Hepatocyte (in vitro differentiated cells): ENCODE measurements around the gene MCF2L. TPM values are rescaled to one million over a fixed set of nuclear protein-coding genes. Genes with fewer than 3 reads are reported as not detected.

Source experiments
- DNase-seq: peaks from one replicate; pipeline ENCODE4 v3.0.0-alpha.2; 2016; ENCODE audit warnings: low spot score
- H2AFZ ChIP-seq: fragments of 200-600 bp; sonication (generic); 2 replicates; pipeline ENCODE4 v1.6.0; 2016; ENCODE audit warnings: antibody characterized with exemption, mild to moderate bottlenecking
- H3K27ac ChIP-seq: fragments of 200-600 bp; sonication (generic); 2 replicates; pipeline ENCODE4 v1.5.1; 2016; ENCODE audit warnings: mild to moderate bottlenecking
- H3K27me3 ChIP-seq: fragments of 200-600 bp; sonication (generic); 2 replicates; pipeline ENCODE4 v1.6.1; 2016
- H3K36me3 ChIP-seq: fragments of 200-600 bp; sonication (generic); replicated peaks from 2 replicates; pipeline ENCODE4 v1.5.1; 2016; ENCODE audit warnings: low read depth; ENCODE audit not compliant: insufficient read depth
- H3K4me1 ChIP-seq: fragments of 200-600 bp; sonication (generic); 2 replicates; pipeline ENCODE4 v1.5.1; 2016; ENCODE audit warnings: mild to moderate bottlenecking, moderate library complexity; ENCODE audit not compliant: insufficient read depth
- H3K4me2 ChIP-seq: fragments of 200-600 bp; sonication (generic); 2 replicates; pipeline ENCODE4 v1.6.0; 2016
- H3K4me3 ChIP-seq: fragments of 200-600 bp; sonication (generic); 2 replicates; pipeline ENCODE4 v1.5.1; 2016; ENCODE audit warnings: mild to moderate bottlenecking
- H3K79me2 ChIP-seq: fragments of 200-600 bp; sonication (generic); 2 replicates; pipeline ENCODE4 v1.6.0; 2017; ENCODE audit warnings: mild to moderate bottlenecking
- H3K9me2 ChIP-seq: fragments of 200-600 bp; sonication (generic); replicated peaks from 2 replicates; pipeline ENCODE4 v1.6.0; 2017; ENCODE audit warnings: mild to moderate bottlenecking; ENCODE audit not compliant: insufficient read depth
- H3K9me3 ChIP-seq: fragments of 200-600 bp; sonication (generic); 2 replicates; pipeline ENCODE4 v1.5.1; 2016; ENCODE audit warnings: low read depth, mild to moderate bottlenecking
- H4K20me1 ChIP-seq: fragments of 200-600 bp; sonication (generic); 2 replicates; pipeline ENCODE4 v1.6.0; 2016; ENCODE audit warnings: mild to moderate bottlenecking; ENCODE audit not compliant: insufficient read depth, poor library complexity, severe bottlenecking
- EZH2 ChIP-seq: fragments of 200-600 bp; sonication (generic); IDR thresholded peaks from 2 replicates; pipeline ENCODE4 v1.6.1; 2016; ENCODE audit warnings: antibody characterized with exemption, mild to moderate bottlenecking, borderline replicate concordance
- EZH2phosphoT487 ChIP-seq: fragments of 200-600 bp; sonication (generic); IDR thresholded peaks from one replicate; pipeline ENCODE4 v1.6.1; 2018; ENCODE audit warnings: antibody characterized with exemption, mild to moderate bottlenecking, low read depth, moderate library complexity; ENCODE audit not compliant: unreplicated experiment, severe bottlenecking
- WGBS: methylation state at CpG from one replicate; pipeline ENCODE4 v1.1.6; 2016; ENCODE audit warnings: low lambda C conversion rate; ENCODE audit errors: missing lambda C conversion rate; 5-methylcytosine and 5-hydroxymethylcytosine counted together
- polyA plus RNA-seq: library from polyadenylated mRNA; unstranded; fragments of >200 nt; fragmentation: Nextera tagmentation; extraction: Ambion mirVana; gene quantifications from 2 replicates; pipeline ENCODE4 v1.2.1, GENCODE V29; 2016
- total RNA-seq: library from RNA; depleted of rRNA; stranded (reverse); fragments of >200 nt; gene quantifications from 2 replicates; pipeline ENCODE4 v1.2.3, GENCODE V29; 2014
- TF ChIP-seq, protein P1 (sequence below): fragments of 200-600 bp; sonication (generic); IDR thresholded peaks from 2 replicates; pipeline ENCODE4 v1.5.1; 2016; ENCODE audit warnings: antibody characterized with exemption, mild to moderate bottlenecking; ENCODE audit not compliant: poor library complexity

The MCF2L gene
- total and polyA plus RNA-seq, 2 experiments from 2014 or later: 11.1 to 22.4 TPM

DNA sequence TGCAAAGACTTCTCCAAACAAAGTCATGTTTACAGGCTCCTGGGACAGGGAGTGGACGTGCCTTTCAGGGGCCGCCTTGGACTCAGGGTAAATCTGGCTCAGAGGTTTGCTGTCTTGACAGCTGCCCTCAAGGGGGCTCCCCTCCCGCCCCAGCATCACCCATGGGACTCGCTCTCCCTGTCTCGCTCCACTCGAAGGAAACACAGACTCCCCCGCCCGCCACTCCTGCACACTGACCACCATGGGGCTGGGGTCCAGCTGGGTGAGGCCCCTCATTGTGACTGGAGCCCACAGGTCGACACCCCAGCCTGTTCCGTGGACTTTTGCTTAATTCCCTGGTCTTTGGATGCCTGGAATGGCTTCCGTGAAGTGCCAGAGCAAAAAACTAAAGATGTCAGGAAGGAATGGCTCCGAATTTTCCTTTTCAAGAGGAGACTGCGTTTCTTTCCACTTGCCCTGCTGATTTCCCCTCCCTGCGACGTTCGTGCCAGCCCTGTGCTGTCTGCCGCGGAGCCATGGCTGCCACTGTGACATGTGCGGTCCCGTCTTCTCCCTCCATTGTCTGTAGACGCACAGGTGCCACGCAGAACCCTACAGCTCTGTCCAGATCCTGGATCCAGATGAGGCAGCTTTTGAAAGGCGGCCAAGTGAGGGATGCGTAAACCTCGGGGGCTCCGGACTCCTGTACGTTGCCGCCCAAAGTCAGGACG lies 48.6 kb downstream of the MCF2L start:
- WGBS: 92% methylated on average over 29 of the region's 29 CpGs
- TF ChIP-seq EZH2phosphoT487 (no peak), EZH2 (no peak)
- TF ChIP-seq, protein P1, sequence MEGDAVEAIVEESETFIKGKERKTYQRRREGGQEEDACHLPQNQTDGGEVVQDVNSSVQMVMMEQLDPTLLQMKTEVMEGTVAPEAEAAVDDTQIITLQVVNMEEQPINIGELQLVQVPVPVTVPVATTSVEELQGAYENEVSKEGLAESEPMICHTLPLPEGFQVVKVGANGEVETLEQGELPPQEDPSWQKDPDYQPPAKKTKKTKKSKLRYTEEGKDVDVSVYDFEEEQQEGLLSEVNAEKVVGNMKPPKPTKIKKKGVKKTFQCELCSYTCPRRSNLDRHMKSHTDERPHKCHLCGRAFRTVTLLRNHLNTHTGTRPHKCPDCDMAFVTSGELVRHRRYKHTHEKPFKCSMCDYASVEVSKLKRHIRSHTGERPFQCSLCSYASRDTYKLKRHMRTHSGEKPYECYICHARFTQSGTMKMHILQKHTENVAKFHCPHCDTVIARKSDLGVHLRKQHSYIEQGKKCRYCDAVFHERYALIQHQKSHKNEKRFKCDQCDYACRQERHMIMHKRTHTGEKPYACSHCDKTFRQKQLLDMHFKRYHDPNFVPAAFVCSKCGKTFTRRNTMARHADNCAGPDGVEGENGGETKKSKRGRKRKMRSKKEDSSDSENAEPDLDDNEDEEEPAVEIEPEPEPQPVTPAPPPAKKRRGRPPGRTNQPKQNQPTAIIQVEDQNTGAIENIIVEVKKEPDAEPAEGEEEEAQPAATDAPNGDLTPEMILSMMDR: no peak
- no peak overlapping the region for H3K27ac ChIP-seq

DNA sequence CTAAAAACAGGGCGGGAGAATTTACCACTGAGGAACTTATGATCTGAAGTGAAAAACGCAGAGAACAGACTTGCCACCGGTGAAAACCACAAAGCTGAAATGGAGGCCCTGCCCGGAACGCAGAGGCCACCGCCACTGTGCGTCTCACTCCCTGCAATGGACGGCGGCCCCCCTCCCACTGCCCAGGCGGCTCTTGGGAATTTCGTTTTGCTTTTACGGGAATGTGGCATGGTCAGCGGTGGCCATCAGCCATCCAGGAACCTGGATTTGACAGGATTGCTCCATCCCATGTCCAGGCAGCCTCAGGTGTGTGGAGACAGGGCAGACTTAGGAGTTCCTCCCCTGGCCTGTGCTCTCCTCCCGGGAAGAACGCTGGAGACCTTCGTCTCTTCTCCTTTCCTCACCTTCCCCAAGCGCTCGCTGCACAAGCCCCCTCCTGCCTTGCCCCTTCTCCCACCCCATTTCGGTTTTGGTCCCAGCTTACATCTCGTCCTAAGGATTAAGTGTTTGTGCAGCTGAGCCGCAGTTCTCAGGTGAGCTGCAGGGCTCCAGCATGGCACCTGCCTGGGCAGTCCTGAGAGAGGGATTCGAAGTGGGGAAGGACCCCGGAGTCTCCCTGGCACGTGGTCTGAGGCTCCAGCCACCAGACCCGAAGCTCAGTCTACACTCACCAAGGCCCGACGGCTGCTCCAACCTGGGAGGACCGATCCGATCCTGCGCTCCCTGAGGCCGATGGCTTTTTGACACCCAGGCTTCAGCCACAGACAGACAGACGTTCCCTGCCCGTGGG lies 49.9 kb downstream of the MCF2L start:
- WGBS: 91% methylated on average over 33 of the region's 33 CpGs
- H3K9me3 ChIP-seq: no peaks in the 10 kb centered on the region
- TF ChIP-seq EZH2 (no peak), EZH2phosphoT487 (no peak)
- TF ChIP-seq, protein P1: no peak
- H3K4me1 ChIP-seq: peaks cover 17% of the 10 kb centered on the region
- H3K36me3 ChIP-seq: no peaks in the 10 kb centered on the region
- H3K4me2 ChIP-seq: no peak overlapping the region
- no peak overlapping the region for H3K4me3 ChIP-seq
- H3K79me2 ChIP-seq: no peaks in the 10 kb centered on the region
- DNase-seq: no peak
- no peak overlapping the region for H2AFZ ChIP-seq
- H3K9me2 ChIP-seq: no peaks in the 10 kb centered on the region
- no peaks in the 10 kb centered on the region for H3K27me3 ChIP-seq
- H3K27ac ChIP-seq: no peak overlapping the region
- H4K20me1 ChIP-seq: no peaks in the 10 kb centered on the region

More for the DNA sequence above, 48.6 kb downstream of the MCF2L start:
- Histone ChIP-seq H3K4me3 (no peak overlapping the region), H3K27me3 (no peaks in the 10 kb centered on the region), H3K36me3 (no peaks in the 10 kb centered on the region), H3K4me1 (peaks cover 10% of the 10 kb centered on the region), H4K20me1 (no peaks in the 10 kb centered on the region), H2AFZ (no peak overlapping the region), H3K79me2 (no peaks in the 10 kb centered on the region), H3K9me3 (no peaks in the 10 kb centered on the region), H3K9me2 (no peaks in the 10 kb centered on the region), H3K4me2 (no peak overlapping the region)
- DNase-seq: no peak

DNA sequence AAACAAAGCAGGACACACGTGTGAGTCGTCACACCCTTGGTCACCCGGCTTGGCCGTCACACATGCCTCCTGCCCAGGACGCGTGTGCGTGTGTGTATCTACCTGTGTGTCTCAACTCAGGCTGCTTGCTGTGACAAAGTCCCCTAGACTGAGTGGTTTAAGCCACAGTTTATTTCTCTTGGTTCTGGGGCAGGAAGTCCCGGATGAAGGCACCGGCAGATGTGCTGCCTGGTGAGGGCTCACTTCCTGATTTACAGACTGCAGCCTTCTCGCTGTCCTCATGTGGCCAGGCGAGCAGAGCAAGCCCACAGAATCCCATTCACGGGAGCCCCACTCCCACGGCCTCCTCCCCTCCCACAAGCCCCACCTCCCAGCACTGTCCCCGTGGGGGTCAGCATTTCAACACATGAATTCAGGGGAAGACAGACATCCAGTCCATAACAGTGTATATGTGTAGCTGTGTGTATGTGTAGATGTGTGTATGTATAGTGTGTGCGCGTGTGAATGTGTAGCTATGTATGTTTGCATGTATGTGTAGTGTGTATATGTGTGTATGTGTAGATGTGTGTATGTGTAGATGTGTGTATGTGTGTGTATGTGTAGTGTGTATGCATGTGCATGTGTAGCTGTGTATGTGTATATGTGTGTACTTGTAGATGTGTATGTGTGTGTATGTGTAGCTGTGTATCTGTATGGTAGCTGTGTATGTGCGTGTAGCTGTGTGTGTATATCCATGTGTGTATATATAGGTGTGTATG lies 51.5 kb downstream of the MCF2L start:
- H4K20me1 ChIP-seq: no peaks in the 10 kb centered on the region
- H3K4me2 ChIP-seq: no peak overlapping the region
- no peak overlapping the region for H3K27ac ChIP-seq
- no peaks in the 10 kb centered on the region for H3K9me3 ChIP-seq
- no peaks in the 10 kb centered on the region for H3K36me3 ChIP-seq
- no peaks in the 10 kb centered on the region for H3K27me3 ChIP-seq
- WGBS: 87% methylated on average over 15 of the region's 17 CpGs
- H3K4me3 ChIP-seq: no peak overlapping the region
- H3K79me2 ChIP-seq: no peaks in the 10 kb centered on the region
- TF ChIP-seq EZH2phosphoT487: no peak
- no peak for TF ChIP-seq EZH2
- TF ChIP-seq, protein P1: no peak
- peaks cover 17% of the 10 kb centered on the region for H3K4me1 ChIP-seq
- DNase-seq: no peak
- no peak overlapping the region for H2AFZ ChIP-seq
- no peaks in the 10 kb centered on the region for H3K9me2 ChIP-seq
